GM18499 (cell line): ENCODE results near the gene NFASC.

Source experiments
- ATAC-seq: cut with Tn5 transposase; IDR thresholded peaks from one replicate; pipeline ENCODE4 v1.9.1; 2021; ENCODE audit warnings: moderate number of reproducible peaks; ENCODE audit not compliant: insufficient read depth, unreplicated experiment

NFASC gene

DNA sequence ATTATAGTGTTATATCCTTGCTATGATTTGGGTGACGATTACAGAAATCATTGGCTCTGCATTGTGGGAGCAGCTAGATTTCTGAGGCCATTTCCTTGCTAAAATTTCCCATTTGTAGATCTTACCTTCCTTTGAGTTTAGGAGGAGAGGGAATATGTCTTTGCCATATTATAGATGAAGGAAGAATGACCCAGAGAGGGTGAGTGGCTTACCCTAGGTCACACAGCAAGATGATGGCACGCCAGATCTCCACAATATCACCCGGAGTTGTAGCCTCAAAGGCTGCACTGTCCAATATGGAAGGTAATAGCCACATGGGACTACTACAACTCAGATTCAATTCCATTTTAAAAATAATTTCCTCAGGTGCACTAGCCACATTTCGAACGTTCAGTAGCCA is 182.6 kb downstream of the NFASC start:
- ATAC-seq, result no peak

DNA sequence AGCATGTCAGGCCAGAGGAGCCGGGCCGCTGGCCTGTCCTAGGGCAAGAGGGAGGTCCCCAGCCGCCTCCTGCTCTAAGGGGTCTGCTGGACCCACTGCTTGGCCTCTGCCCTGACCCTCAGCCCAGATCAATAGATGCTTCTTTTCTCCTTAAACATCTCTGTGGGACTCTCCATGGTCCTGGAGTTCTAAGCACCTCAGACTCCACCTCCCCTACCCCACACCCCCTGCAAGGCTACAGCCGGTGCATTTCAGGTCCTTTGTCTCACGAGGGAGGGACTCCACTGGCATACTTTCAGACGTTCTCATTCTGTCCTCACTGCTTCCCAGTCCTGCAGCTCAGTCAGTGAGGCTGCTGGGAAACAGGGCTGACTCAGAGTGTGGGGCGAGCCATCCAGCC is 183.4 kb downstream of the NFASC start:
- ATAC-seq, result no peak

DNA sequence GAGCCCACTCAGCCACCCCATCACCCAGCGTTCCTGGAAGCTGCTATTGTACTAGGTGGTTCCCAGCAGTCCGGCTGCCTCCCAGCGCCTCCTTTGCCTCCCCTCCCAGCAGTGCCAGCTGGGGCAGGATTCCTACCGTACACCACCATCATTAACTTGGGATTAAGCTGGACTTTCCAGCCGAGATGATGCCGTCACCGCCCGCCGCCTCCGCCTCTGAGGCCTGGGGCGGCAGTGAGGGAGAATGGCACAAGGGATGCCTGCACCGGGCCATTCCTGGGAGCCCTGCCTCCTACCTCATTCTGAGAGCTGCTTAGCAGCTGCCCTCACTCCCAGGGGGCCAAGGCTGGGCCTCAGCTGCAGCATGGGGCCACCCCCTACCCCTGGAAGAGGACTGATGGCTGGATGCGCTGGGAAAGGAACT is 185.5 kb downstream of the NFASC start:
- no peak for ATAC-seq

DNA sequence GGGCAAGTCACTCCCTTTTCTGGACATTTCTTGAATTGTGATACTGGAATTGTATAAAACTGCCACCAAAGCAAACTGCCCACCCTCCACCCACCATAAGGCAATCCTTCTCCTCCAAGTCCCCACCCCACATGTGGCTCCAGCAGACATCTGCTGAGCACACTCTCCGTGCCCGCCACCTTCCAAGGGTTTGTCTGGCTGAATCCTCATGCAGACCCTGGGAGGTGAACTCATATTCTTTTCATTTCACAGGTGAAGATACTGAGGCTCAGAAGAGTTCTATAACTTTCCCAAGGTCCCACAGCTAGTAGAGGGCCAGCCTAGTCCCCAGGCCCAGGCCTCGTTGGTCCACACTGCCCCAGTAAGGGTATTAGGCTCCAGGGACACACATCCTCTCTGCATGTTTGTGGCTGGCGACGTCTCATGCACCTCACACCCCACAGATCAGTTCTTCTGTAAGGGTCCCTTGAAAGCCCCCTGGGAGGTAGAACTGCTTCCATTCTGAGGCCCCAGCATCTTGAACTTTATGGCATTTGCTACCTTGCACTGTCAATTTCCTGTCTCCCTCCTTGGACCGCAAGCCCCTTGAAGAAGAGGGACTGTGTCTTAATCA is 186.4 kb downstream of the NFASC start:
- ATAC-seq, result no peak

DNA sequence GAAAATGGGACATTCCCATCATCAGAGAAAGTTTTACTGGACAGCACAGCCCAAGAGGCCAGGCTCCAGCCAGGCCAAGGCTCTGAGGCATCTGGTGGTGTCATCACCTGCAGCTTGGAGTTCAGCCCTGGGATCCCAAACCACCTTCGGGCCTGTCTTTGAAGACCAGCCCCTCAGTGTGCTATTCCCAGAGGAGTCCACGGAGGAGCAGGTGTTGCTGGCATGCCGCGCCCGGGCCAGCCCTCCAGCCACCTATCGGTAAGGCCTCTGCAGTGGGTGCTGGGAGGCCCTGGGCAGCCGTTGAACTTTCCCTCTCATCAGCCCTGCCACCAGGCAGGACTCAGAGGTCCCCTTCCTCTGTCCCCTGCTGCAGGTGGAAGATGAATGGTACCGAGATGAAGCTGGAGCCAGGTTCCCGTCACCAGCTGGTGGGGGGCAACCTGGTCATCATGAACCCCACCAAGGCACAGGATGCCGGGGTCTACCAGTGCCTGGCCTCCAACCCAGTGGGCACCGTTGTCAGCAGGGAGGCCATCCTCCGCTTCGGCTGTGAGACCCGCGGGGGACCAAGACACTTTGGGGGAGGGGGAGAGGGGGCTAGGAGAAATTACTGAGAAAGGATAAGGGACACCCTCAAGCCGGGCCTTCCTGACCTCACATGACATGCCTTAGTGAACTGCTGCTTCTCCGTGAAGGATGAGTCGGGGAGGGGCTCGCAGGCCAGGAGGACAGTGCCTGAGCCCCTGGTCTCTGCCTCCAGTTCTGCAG is 187.3 kb downstream of the NFASC start:
- ATAC-seq, result no peak

DNA sequence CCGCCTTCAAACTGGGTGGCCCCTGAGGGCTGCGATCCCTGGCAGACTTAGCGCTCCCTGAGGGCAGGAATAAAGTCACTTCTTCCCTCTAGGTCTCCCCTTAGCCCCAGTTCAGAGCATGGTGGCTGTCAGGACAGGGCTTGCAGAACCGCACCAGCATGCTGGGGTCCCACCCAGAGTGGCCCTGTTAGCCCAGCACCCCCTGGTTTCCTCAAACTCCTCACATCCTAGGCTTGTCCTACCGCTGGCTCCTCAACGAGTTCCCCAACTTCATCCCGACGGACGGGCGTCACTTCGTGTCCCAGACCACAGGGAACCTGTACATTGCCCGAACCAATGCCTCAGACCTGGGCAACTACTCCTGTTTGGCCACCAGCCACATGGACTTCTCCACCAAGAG is 188.2 kb downstream of the NFASC start:
- ATAC-seq, result no peak

DNA sequence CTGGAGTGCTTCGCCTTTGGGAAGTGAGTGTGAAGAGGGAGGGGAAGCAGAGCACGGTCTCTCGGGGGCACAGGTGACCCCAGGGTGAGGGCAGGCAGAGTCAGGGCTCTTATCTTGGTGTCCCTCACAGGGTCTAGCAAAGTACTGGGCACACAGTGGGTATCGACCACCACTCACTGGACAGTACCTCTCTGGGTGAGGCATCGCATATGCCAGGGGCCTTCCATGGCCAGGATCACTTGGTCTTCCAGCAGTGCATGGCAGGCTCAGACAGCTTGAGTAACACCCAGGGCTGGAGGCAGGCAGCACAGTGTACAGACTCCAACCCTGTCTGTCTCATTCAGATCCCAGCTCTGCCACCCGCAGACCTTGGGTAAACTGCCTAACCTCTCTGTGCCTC is 189.0 kb downstream of the NFASC start:
- ATAC-seq, result no peak

DNA sequence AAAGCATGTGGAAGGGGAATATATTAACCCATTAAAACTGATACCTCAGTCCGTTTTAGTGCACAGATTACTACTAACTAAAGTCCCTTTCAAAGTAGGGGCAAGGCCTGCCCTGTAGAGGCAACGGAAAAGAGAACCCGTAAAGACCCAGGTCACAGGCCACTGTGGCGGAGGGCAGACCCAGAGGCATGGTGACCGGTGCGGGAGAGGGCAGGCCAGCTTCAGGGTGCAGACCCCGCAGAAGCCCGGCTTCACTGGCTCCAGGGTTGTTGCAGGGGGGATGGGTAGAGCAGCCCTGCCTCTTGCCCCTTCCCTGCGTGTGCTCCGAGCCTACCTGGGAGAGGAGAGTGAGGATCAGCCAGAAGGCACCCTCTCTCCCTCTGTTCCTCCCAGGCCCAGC is 190.1 kb downstream of the NFASC start:
- no peak for ATAC-seq

DNA sequence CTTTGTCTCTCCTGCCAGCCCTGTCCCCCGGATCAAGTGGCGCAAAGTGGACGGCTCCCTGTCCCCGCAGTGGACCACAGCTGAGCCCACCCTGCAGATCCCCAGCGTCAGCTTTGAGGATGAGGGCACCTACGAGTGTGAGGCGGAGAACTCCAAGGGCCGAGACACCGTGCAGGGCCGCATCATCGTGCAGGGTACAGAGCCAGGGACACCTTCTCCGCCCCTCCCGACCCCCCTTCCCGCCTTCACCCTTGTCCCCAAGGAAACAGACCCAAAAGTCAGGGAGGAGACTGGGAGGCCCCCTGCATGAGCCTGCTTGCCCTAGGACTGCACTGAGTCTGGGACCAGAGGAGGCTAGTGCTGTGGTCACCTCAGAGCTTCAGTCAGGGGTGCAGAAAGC is 190.6 kb downstream of the NFASC start:
- ATAC-seq, result no peak

DNA sequence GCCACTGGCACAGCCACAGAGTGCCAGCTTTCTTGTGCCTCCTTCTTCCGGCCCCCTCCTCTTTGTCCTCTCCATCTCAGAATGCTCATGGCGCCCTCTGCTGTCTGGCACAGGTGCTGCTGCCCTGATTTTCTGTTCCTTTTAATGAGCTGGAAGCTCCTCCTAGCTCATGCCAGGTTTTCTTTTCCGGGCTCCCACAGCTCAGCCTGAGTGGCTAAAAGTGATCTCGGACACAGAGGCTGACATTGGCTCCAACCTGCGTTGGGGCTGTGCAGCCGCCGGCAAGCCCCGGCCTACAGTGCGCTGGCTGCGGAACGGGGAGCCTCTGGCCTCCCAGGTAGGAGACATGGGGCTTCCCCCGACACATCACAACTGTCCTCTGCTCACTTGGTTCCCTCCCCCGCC is 191.0 kb downstream of the NFASC start:
- ATAC-seq, result no peak

DNA sequence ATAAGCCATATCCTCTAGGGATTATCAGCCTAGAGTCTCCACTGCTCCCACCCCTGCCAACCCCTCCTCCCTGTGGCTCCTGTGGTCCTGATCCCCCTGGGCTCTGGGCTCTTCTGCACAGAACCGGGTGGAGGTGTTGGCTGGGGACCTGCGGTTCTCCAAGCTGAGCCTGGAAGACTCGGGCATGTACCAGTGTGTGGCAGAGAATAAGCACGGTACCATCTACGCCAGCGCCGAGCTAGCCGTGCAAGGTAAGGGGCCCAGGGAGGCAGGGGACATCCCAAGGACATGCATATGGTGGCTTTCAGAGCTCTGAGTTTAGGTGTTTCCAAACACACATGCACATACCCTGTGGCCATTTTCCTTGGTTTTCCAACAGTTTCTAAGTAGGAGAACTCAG is 191.7 kb downstream of the NFASC start:
- no peak for ATAC-seq

DNA sequence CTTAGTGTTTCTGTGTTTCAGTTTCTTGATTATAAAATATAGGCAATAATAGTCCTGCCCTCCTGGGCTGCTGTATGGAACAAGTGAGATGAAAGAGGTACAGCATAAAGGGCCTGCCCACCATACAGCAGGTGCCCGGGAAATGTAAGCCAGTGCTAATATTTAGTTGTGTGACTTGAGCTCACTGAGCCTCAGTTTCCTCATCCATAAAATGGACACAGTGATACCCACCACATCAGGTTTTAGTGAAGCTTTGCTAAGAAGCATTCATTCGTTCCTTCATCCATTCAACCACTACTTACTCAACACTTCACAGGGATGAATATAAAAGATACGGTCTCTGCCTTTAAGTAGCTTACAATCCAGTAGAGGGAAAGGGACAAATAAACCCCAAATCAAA is 192.2 kb downstream of the NFASC start:
- no peak for ATAC-seq

DNA sequence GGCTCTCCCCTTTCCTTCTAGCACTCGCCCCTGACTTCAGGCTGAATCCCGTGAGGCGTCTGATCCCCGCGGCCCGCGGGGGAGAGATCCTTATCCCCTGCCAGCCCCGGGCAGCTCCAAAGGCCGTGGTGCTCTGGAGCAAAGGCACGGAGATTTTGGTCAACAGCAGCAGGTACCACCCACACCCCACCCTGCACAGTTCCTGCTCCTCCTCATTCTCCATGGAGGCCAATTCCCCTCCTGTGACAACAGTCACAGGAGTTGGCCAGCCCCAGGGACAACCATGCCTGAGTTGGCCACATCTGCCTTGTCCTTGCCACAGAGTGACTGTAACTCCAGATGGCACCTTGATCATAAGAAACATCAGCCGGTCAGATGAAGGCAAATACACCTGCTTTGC is 193.6 kb downstream of the NFASC start:
- no peak for ATAC-seq

DNA sequence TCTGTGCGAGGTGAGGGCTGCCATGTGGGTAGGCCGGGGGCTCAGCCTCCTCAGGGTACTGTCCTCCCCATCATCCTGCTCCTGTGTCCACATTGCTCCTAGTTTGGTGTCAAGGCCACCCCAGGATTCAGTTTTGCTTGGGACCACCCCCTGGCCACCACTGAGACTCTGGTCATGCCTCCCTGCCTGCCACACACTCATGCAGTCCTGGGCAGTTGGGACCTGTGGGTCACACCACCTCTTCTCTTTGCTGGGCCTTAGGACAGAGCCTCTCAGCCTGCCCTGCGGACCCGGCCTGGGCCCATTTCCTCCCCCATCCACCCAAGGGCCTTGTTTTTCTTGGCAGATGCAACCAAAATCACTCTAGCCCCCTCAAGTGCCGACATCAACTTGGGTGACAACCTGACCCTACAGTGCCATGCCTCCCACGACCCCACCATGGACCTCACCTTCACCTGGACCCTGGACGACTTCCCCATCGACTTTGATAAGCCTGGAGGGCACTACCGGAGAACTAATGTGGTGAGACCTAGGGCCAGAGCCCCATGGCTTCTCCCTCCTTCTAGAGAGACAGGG is 194.2 kb downstream of the NFASC start:
- ATAC-seq, result no peak

DNA sequence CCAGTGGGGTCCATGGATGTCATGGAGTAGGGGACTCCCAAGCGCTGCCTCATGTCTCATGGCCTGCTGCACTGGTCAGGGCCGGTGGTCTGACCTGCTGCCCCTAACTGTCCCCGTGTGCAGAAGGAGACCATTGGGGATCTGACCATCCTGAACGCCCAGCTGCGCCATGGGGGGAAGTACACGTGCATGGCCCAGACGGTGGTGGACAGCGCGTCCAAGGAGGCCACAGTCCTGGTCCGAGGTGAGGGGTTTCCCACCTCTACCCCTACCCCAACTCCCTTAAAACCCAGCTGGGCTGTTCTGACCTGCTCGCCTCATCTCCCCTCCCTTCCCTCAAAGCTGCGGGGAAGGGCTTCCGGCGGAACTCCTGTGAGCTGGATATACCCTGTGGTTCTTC is 195.0 kb downstream of the NFASC start:
- no peak for ATAC-seq

DNA sequence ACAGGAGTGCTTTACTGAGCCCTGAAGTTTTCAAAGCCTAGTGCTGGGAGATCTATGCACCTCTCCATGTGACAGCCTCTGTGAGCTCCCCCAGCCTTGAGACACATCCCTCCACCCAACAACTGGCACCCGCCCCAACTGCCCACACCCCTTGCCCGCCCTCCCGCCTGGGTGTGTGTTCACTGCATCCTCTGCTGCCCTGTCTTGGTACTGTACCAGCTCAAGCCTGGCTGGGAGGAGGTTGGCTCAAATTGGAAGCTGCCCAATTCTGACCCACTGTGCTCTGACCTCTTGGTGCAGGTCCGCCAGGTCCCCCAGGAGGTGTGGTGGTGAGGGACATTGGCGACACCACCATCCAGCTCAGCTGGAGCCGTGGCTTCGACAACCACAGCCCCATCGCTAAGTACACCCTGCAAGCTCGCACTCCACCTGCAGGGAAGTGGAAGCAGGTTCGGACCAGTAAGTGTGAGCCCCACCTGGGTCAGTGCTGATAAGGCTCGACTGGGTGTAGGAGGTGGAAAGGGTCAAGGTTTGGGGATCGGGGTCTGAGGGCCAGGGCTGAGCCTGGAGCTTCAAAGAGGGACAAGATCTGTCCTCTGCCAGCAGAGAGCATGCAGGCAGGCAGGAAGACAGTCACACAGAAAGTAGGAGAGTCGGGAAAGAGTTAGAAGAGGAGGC is 195.6 kb downstream of the NFASC start:
- ATAC-seq, result no peak

DNA sequence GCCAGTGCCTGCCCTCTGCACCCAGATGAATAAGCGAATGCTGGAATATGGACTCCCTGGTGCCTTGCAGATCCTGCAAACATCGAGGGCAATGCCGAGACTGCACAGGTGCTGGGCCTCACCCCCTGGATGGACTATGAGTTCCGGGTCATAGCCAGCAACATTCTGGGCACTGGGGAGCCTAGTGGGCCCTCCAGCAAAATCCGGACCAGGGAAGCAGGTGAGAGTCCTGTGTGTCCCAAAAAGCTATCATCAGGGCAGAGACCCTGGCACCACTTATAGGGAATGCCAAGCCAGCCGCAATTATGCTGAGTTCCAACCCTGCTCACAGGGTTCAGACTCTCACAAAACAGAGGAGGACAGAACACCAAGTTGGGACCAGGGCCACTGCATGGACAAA is 196.4 kb downstream of the NFASC start:
- no peak for ATAC-seq

DNA sequence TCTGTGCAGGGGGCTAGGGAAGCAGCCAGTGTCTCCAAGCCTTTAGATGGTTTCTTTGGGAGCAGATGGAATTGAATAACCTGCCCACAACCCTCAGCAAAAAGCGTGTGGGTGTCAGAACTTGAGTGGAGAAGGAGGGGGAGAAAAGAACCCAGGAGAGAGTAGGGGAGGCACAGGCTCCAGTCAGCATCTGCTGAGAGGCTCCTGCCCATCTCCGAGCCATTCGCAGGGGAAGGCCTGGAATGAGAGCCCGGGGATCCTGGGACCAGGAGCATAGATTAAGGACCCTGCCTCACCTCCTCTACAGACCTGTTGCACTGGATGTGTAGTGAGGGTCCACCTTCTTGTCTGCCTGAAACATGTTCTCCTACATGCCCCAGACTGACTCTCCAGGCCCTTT is 197.3 kb downstream of the NFASC start:
- no peak for ATAC-seq

DNA sequence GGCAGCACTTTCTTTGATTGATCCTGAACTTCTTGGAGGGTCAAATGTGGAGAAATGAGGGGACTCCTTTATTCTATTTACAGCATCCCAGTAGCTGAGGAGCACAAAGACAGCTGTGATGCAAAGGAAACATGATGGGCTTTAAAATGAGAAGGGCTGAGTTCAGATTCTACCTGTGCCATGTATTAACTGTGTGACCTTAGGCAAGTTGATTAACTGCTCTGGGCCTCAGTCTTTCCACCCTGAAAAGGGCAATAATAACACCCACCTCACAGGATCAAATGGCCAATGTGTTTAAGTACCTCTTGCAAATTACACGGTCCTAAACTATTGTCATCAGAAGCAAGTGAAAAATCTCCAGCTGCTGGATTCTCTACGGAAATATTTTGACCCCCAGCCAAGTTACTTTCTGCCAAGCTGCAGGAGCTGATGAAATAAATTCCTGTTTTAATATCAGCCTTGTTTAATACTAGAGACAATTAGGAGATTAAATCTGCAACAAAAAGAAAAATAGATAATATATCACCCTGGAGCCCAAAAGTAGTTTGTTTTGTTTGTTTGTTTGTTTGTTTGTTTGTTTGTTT is 197.9 kb downstream of the NFASC start:
- ATAC-seq, result no peak

DNA sequence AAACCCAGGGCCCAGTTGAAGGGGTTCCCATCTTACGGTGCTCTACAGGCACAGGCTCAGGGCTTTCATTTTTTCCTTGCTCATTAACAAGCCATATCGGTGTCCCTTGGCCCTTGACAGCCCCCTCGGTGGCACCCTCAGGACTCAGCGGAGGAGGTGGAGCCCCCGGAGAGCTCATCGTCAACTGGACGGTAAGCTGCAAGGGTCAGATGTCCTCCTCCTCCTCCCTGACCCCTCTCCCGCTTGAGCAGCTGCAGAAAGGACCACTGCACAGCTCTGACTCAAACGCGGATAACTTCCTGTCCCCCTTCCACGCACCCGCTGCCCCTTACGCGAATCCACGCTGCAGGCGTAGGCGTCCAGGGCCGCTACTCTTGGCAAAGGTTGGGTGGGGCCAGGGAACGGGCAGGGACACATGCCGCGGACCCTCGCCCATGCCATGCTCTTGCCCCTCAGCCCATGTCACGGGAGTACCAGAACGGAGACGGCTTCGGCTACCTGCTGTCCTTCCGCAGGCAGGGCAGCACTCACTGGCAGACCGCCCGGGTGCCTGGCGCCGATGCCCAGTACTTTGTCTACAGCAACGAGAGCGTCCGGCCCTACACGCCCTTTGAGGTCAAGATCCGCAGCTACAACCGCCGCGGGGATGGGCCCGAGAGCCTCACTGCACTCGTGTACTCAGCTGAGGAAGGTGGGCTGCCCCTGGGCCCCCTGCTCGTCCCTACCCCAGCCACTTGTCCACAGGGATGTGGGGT is 198.9 kb downstream of the NFASC start:
- ATAC-seq, result no peak
